Nephron (organoid): ENCODE measurements around the gene TGDS.
"Not testable (repeated sequence)": the region's sequence is repeated elsewhere in the genome, so short reads cannot be mapped to it uniquely, and the experiment has no call there.

Experiments used
- H3K27ac Mint-ChIP-seq, 3 experiments: 2 replicates each; pipeline ENCODE4 v1.8.0; 2020; ENCODE audit warnings: mixed read lengths in 3 of 3, mild to moderate bottlenecking in 2 of 3, moderate library complexity in 1 of 3
- H3K27me3 Mint-ChIP-seq: 2 replicates; pipeline ENCODE4 v1.8.0; 2021; ENCODE audit warnings: low read depth, mild to moderate bottlenecking, moderate library complexity, mixed read lengths
- H3K36me3 Mint-ChIP-seq: 2 replicates; pipeline ENCODE4 v1.8.0; 2020; ENCODE audit warnings: low read depth, mixed read lengths
- H3K4me1 Mint-ChIP-seq: 2 replicates; pipeline ENCODE4 v1.8.0; 2020; ENCODE audit warnings: mixed read lengths
- H3K4me3 Mint-ChIP-seq, 3 experiments: 2 replicates each; pipeline ENCODE4 v1.8.0; 2020; ENCODE audit warnings: mild to moderate bottlenecking in 3 of 3, mixed read lengths in 3 of 3, moderate library complexity in 2 of 3
- H3K9me3 Mint-ChIP-seq: 2 replicates; pipeline ENCODE4 v1.8.0; 2020; ENCODE audit warnings: mixed read lengths
- TF ChIP-seq, protein P1 (sequence below), 3 experiments: fragments of 200-600 bp; sonication (generic); IDR thresholded peaks; one replicate each; pipeline ENCODE4 v1.5.0; 2021; ENCODE audit warnings: antibody characterized with exemption in 3 of 3; ENCODE audit not compliant: unreplicated experiment in 3 of 3

The TGDS gene

DNA sequence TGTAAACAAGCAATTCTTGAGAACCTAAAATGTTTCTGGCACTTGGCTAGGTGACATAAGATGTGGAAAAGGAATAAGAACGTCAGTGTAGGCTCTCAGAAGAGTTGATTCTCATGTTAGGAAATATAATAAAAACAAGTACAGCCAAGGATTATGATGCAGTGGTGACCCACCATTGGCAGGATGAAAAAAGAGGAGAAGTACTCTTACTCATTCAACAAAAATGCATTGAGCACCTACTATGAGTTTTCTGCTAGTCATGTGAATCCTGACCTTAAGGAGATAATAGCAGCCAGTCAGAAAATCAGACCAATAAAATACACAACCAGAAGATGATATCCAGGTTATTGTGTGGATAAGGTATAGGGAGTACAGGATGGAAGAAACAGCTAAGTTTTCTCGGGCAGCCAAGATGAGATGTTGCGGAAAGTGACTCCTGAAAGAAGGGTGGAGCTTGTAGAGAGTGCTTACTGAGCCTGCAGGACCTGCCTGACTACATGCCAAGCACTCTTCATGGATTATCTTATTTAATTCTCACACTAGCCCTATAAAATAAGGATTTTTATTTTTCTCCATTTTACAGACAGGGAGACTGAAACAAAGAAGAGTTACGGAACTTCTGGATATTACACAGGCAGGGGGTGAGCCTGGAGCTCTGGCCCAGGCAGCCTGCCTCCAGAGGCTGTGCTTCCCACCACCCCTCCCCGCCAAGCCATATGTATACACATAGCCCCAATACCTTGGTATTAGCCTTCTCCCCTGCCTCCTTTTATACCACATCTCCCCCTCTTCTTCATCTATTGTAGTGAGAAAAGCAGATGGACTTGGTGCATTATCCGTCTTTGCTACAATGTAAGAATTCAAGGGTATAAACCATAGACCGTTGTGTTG, 58.0 kb downstream of the TGDS start:
- Mint-ChIP-seq H3K9me3 (no peaks in the 10 kb centered on the region), H3K27me3 (peaks cover 10% of the 10 kb centered on the region), H3K4me3 (no peak overlapping the region), H3K36me3 (no peaks in the 10 kb centered on the region), H3K27ac (no peak overlapping the region), H3K4me1 (no peaks in the 10 kb centered on the region)
- TF ChIP-seq, protein P1, sequence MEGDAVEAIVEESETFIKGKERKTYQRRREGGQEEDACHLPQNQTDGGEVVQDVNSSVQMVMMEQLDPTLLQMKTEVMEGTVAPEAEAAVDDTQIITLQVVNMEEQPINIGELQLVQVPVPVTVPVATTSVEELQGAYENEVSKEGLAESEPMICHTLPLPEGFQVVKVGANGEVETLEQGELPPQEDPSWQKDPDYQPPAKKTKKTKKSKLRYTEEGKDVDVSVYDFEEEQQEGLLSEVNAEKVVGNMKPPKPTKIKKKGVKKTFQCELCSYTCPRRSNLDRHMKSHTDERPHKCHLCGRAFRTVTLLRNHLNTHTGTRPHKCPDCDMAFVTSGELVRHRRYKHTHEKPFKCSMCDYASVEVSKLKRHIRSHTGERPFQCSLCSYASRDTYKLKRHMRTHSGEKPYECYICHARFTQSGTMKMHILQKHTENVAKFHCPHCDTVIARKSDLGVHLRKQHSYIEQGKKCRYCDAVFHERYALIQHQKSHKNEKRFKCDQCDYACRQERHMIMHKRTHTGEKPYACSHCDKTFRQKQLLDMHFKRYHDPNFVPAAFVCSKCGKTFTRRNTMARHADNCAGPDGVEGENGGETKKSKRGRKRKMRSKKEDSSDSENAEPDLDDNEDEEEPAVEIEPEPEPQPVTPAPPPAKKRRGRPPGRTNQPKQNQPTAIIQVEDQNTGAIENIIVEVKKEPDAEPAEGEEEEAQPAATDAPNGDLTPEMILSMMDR (IDR thresholded peaks at IDR 0.05; ENCODE audit: unreplicated experiment in 3 of 3) = no peak

DNA sequence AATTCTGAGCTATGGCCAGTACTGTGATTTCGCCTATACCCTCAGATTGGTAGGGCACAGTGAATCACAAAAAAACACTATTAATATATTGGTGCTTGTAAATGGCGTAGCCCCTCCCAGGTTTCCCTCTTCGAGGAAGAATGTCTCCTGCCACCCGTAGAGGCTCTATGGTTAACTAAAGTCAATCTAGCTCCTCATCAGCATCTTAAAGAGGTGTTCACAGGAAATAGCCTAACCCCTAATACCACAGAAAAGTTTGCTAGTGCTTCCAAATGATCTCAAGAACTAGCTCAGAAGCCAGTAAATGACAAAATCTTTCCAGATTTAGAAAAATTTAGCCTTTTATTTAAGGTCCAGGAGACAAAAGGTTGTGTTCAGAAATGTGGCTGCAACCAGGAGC, 60.2 kb downstream of the TGDS start:
- no peaks in the 10 kb centered on the region for H3K36me3 Mint-ChIP-seq
- TF ChIP-seq, protein P1 (IDR thresholded peaks at IDR 0.05; ENCODE audit: unreplicated experiment in 3 of 3) = no peak
- no peaks in the 10 kb centered on the region for H3K4me1 Mint-ChIP-seq
- H3K27me3 Mint-ChIP-seq = peaks cover 7% of the 10 kb centered on the region
- no peak overlapping the region for H3K27ac Mint-ChIP-seq
- H3K4me3 Mint-ChIP-seq = no peak overlapping the region
- peaks cover 1% of the 10 kb centered on the region for H3K9me3 Mint-ChIP-seq

DNA sequence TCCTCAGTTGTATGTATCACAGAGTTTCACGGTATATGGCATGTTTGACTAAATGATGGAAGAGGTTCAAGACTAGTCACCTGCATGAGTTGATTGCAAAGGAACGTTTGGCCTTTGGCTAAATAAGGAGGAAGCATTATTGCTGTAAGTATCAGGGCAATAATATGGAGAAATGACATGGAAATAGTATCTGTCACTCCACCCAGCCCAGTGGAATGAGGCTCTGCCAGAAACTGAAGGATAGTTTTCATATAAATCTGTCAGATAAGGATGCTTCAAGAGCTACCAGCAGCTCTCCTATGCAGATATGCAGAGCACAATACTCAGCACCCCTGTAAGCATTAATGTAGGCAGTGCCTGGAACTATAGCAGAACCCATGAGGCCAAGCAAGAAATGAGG, 60.7 kb downstream of the TGDS start:
- Mint-ChIP-seq H3K36me3 (no peaks in the 10 kb centered on the region), H3K27ac (no peak overlapping the region), H3K9me3 (peaks cover 6% of the 10 kb centered on the region), H3K27me3 (peaks cover 7% of the 10 kb centered on the region), H3K4me3 (no peak overlapping the region), H3K4me1 (no peaks in the 10 kb centered on the region)
- TF ChIP-seq, protein P1 (IDR thresholded peaks at IDR 0.05; ENCODE audit: unreplicated experiment in 3 of 3) = no peak

GRCh38 chr13:94534166-94534565, 61.8 kb downstream of the TGDS start:
- Mint-ChIP-seq H3K27ac (no peak overlapping the region), H3K36me3 (no peaks in the 10 kb centered on the region), H3K4me3 (no peak overlapping the region), H3K27me3 (peaks cover 7% of the 10 kb centered on the region), H3K4me1 (no peaks in the 10 kb centered on the region), H3K9me3 (peaks cover 11% of the 10 kb centered on the region)
- TF ChIP-seq, protein P1 (IDR thresholded peaks at IDR 0.05; ENCODE audit: unreplicated experiment in 3 of 3) = no peak

- H3K36me3 Mint-ChIP-seq, H3K27ac Mint-ChIP-seq, H3K4me1 Mint-ChIP-seq, H3K4me3 Mint-ChIP-seq, H3K27me3 Mint-ChIP-seq: not testable (repeated sequence)
- peaks cover 18% of the 10 kb centered on the region for H3K9me3 Mint-ChIP-seq
Measured at GRCh38 chr13:94532278-94532677, 63.7 kb downstream of the TGDS start.

DNA sequence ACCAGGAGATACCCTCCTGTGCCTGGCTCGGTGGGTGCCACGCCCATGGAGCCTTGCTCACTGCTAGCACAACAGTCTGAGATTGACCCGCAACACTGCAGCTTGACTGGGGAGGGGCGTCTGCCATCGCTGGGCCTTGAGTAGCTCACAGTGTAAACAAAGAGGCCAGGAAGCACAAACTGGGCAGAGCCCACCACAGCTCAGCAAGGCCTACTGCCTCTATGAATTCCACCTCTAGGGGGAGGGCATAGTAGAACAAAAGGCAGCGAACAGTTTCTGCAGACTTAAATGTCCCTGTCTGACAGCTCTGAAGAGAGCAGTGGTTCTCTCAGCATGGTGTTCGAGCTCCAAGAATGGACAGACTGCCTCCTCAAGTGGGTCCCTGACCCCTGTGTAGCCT, 69.0 kb downstream of the TGDS start:
- H3K9me3 Mint-ChIP-seq = peaks cover 18% of the 10 kb centered on the region
- H3K36me3 Mint-ChIP-seq, H3K4me3 Mint-ChIP-seq, H3K4me1 Mint-ChIP-seq, H3K27ac Mint-ChIP-seq, H3K27me3 Mint-ChIP-seq: not testable (repeated sequence)

GRCh38 chr13:94525781-94526180, 70.2 kb downstream of the TGDS start:
- H3K27ac Mint-ChIP-seq = no peak overlapping the region
- H3K9me3 Mint-ChIP-seq = peaks cover 17% of the 10 kb centered on the region

More at GRCh38 chr13:94525781-94526180, 70.2 kb downstream of the TGDS start:
- no peaks in the 10 kb centered on the region for H3K4me1 Mint-ChIP-seq
- no peaks in the 10 kb centered on the region for H3K36me3 Mint-ChIP-seq
- no peak overlapping the region for H3K4me3 Mint-ChIP-seq
- no peaks in the 10 kb centered on the region for H3K27me3 Mint-ChIP-seq
- TF ChIP-seq, protein P1 (IDR thresholded peaks at IDR 0.05; ENCODE audit: unreplicated experiment in 3 of 3) = no peak
